Activated T-helper 1 cell treated with anti-CD3 and anti-CD28 coated beads, Interleukin-2, amount 50 U/mL, for 16 hours (primary cell): ENCODE results near the gene SYCP2.

Experiments used
- DNase-seq, 2 donors: peaks; one replicate each; pipeline ENCODE4 v3.0.0-alpha.2; 2020; ENCODE audit warnings: low read depth in 1 of 2, low spot score in 1 of 2

Gene SYCP2

DNA sequence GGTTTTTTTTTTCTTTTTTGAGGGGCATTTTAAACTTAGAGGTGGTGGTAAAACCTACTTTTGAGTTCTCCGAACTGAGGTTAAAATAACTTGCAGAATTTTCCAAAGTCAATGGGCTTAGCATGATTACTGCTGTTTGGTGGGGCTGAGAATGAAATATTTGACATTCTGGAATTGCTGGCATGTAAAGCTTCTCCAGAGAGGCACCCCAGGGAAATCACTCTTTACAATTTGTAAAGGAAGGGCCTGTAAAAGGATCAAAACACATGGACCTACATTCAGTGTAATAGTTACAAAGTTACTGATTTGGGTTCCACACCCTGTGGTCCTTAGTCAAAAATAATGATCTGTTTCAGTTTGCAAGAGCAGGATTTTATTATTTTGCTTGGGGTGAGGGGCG is 12.3 kb upstream of the SYCP2 start:
- DNase-seq, result no peak

DNA sequence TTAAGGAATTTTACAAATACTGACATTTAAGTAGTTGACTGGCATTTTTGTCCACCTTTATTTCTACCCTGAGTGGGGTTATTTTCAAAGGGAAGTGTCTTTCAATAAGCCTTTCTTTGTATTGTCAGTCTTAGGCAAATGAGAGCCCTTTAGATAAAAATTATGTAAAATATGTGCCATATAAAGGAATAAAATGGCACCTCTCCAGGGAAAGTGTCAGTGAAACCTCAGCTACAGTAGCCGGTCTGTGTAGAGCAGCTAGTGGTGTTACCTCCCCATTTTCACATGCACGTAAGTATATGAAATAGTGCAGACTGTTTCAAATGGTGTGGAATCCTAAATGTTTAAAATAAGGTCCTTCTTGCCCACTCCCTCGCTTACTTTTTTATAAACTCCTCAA is 11.7 kb upstream of the SYCP2 start:
- DNase-seq, result no peak

DNA sequence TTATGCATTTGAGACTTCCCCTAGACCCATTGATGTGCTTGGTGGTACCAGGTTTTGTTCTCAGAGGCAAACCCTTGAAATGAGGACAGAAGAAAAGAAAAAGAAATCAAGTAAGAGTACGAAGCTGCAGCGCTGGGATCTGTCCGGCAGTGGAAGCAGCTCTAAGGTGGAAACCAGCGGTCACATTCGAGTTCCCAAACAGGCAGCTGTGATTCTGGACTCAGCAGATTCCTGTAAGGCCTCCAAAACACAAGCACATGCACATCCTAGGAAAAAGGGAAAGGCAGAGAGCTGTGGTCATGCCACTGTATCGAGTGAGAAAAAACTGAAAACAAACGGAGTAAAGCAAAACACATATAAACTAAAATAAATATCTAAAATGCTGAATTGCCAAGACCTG is 11.3 kb upstream of the SYCP2 start:
- DNase-seq, result no peak

DNA sequence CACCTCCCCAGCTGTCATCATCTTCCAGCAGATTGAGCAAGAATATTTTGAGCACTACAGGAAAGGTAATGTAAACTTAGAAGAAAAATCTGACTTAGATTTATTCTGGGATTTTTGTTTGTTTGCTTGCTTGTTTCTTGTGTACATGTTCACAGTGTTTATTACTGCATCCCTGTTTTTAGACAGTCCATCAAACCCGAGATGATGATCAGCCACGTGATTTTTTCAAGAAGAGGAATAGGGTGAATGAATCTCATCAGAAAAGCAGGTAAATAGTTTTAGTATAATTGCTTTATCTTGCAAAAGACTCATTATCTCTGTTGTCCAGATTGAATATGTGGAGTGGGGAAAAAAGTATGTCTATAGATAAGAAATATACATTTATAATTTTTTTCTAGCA is 8.8 kb upstream of the SYCP2 start:
- DNase-seq, result no peak

DNA sequence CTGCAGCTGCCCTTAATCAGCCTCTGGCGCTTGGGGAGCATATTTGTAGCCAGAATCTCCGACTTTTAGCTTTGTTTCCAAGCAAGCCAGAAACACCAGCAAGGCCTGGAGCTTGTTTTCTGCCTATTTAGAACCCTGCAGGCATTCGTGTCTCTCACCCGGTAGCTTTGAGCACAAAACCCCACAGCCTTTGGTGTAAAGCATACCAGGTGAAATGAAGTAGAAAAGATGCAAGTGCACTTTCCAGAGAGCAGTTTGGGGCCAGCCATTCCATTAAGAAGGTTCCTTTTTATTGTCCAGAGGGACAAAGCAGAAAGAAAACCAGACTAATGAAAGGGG is 7.5 kb upstream of the SYCP2 start:
- no peak for DNase-seq

DNA sequence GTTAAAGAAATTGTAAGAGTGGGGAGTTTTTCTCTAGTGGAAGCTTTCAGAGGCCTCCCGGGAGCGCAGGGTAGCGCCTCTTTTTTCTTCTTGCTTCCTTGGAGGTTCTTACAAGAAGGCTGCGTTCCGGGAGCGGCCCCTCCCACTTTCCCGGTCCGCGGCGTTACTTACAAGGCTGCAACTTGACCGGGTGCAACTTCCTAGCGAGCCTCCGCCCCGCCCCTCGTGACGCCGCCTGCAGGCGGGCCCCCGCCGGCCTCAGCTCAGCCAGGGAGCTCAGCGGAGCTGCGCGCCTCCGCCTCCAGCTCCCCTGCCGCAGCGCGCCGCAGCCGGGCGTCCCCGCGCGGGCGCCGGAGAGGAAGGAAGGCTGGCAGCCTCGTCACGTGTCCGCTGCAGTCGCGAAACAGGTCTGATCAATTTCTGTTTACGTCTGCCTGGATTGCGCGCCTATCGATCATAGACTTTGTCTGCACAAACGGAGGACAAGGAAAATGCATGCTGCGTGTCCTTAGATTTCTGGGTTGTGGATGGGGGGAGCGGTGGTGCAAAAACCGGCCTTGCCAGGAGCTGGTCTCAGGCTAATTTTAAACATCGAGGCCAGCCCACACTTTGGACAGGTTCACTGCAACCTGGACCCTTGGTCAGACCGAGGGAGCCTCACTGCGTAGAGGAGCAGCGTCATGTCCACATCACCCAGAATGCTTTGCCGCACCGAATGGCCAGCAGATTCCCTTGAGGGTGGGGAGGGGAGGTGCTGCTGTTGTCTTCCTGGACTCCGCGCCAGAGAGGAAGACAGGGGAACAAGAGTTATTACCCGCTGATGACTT is 6.9 kb upstream of the SYCP2 start, which contains the start of the genes FAM217B and PPP1R3D:
TSS of gene FAM217B (plus strand) at position 261 of the 827 bp plus-strand sequence. CDS start 3,555 bp downstream, outside the sequence.
TSS of gene PPP1R3D (minus strand) at position 177 of the 827 bp plus-strand sequence. CDS start 374 bp downstream, outside the sequence.
- DNase-seq, result peak; percentile 74 to 83

DNA sequence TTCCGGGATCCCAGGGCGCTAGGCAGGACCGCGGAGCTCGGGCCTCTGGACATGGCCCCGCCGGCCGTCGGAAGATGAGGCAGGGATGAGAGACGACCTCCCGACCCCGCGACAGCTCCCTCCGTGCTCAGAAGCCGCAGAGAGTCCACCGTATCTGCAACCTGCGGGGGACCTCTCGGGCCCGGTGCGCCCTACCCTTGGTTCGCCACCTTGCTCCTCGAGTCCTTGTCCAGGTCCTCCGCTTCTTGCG is 6.4 kb upstream of the SYCP2 start:
- DNase-seq, result no peak

DNA sequence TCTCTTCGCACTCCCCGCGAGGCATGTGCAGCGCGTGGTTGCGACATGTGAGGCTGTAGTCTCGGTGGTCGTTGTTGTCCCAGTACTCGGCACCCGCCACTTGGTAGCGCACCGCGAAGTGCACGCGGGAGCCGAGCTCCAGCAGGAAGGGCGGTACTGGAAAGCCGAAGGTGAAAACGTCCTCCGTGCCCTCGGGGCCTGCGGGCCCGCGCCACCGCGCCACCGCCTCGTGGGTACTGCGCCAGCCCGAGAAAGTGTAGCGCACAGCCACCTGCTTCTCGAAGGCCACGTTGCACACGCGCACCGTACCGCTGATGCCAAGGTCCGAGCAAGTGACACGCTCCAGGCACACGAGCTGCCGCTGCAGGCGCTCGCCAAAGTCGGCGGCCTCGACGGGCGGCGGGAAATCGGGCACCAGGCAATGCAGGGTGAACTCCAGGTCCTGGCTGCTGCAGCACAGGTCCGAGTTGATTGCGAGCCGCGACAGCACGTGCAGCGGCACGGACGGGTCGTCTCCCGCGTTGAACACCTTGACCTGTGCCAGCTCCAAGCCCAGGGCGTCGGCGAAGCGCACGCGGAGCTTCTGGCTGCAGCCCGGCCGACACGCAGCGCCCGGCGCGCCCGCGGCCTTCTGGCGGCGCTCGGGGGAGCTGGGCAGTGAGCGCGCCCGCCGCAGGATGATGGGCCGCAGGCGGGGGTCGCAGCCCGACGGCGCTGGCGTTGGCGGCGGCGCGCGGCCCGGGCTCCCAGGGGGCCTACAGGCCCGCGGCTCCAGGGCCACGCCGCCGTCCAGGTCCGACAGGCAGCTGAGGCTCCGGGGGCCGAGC is 5.8 kb upstream of the SYCP2 start:
- DNase-seq, result no peak

DNA sequence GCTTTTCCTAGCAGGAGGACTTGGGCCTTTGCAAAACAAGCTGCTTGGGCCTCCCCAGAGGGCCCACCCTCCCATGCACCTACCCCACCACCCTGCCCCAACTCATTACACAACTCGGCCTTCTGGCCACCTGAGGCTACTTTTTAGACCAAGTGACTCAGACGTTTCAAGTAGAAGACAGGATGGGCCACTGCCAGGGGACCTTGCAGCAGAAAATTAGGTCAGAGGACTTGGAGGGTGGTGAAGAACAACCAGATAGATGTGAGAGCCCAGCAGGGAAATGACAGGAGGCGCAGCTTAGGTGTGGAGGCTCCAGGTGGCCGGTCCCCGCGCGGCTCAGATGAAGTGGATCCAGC is 5.2 kb upstream of the SYCP2 start:
- no peak for DNase-seq

DNA sequence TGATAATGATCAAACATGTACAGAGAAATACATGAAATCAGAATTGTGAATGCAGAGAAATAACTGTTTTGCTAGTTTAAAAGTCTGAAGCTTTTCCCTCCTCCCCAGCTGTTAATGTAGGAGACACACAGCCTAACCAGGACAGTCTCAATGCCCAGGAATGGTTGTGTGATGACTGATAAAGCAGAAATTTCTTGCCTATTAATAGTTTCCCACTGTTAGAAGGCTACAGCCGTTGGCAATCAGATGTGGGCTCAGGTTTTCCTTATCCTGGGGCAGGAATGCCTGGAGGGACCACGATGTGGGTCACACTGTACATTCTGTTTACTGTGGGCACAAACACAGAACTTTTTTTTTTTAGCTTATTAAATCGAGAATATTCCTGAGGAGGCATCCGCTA is 4.8 kb upstream of the SYCP2 start:
- no peak for DNase-seq

DNA sequence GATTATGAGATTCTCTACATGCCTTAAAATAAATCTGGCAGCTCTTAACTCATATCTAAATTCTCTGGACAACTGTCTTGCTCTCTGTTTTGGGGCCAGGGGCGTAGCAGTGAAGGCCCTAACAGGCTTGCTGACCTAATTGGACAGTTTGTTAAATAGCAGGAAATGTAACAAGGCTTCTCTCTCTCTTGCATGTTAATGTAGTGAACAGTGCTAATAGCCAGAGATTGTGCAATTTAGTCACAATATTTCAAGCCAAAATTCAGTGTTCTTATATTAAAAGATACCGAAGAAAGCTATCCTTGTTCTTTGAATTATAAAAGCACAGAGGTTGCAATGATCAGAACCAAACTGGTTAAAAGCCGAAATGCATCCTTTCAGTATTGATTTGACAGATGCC is 3.7 kb upstream of the SYCP2 start:
- DNase-seq, result no peak

DNA sequence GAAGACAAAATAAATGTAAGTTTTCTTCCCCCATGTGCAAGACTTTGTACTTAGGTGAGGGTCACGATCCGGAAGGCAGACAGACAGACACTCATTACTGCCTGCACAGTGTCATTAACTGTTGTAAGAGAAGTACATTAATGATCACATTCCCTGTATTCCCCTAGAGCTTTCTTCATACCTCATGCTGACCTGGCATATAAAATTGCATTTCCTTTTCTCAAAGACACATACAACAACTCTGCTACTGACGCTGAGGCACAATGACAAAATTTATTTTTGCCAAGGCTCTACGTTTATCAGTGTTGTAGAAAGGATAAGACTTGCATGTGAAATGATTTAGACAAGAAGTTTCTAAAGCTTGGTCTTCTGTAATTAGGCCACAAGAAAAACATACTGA is 3.0 kb upstream of the SYCP2 start:
- DNase-seq, result no peak

DNA sequence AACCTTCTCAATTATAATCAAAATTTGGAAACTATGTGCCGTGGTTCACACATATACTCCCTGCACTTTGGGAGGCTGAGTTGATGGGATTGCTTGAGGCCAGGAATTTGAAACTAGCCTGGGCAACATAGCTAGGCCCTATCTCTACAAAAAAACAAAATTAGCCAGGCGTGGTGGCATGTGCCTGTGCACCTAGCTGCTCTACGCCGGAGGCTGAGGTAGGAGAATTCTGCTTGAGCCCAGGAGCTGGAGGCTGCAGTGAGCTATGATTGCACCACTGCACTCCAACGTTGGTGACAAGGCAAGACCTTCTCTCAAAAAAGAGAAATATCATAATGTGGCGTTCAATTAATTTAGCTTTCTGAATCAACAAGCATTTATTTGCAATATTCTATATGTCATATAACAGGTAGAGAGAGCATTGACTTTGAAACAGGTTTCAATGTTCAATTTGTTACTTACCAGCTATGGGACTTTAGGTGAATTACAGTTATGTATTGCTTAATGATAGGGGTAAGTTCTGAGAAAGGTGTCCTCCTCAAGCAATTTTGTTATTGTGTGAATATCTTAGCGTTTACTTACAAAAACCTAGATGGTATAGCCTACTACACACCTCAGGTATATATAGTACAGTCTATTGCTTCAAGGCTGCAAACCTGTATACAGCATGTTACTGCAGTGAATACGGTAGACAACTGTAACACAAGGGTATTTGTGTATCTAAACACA is 2.2 kb upstream of the SYCP2 start:
- DNase-seq, result no peak

DNA sequence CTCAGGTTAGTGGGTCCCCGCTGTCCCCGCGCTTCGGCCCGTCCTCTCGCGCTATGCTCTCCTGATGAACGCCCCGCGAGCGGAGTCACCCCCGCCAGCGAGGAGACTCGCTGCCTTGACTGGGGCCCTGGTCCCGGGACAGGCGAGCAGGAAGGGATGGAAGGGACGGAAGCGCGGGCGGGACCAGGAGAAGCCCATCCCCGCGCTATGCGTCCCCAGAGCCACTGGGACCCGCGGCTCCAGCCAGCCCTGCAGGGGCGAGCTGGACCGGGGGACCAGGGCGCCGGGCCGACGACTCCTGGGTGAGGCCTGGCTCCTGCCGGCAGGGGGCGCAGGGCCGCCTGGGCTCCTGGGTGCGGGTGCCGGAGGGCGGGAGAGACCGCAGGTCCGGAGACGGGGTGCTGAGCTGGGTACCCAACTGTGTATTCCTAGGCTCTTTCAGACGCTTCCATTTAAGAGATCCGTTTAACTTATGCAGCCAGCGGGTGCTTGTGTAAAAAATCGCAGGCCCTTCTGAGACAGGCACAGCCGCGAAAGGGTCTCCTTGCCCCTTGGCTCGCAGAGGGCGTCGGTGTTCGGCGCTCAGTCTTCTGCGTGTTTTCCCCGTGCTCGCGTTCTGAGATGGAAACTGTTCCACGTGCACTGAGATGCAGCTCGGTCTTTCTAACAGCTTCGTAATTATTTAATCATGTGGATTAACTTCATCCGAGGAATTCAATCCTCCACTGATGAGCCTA is 580 bp upstream of the SYCP2 start:
- DNase-seq, result peak; percentile 62 to 73

DNA sequence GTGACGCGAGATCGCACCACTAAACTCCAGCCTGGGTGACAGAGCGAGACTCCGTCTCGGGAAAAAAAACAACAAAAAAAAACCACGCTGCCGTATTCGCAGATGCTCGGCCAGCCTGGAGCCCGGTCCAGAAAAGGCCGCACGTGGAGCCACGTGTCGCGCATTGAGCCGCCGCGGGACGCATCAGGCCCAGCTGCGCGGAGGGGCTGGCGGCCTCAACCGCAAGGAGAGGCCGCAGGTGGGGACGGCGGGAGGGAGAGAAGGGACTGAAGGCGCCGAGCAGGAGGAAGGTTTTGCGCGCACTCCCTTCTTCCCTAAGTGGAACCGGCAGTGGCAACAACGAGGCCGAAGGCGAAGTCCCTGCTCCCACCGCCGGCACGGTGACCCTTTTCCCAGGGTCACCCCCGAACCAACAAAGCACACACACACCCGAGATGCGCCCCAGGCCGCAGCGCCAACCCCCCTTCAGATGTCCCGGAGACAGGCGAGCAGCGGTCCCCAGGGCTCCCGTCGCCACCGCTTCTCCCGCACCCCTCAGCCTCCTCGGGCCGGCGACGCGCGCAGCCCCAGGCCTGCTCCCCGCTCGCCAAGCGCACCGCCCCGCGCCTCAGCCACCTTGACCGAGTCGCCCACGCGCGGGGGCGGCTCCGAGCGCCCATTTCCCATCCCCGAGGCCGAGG is 681 bp downstream of the SYCP2 start:
- no peak for DNase-seq

DNA sequence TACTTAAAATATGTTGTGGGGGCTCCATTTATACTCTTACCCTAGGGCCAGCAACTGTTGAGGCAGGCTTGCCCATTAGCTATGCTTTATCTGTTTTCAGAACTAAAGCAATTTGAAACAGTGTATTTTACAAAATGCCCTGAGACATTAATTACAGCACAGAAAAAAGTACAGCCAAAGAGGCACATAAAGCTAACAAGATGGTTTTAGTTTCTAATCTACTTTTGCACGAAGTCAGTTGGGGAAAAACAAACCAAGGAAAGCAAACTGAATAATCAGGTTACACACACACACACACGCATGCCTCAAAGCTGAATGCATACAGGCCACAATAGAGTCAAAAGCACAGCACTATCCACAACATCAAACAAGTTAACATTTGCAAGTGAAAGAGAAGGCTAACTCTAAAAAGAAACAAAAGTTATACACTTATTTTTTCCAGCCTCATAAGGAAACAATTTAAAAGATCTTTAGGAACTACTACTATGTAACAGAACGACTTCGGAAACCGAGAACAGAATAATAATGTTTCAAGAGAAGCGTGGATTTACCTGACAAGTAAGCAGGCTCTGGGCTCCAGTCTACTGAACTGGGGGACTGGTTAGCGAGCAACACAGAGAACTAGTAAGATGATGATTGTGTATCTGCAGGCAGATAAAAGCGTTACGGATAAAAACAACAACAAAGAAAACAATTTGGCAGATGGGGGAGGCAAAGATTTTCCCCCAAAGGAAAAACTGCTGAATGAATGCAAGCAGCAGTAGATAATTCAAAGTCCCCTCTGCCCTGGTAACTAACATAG is 1.7 kb downstream of the SYCP2 start:
- DNase-seq, result no peak

DNA sequence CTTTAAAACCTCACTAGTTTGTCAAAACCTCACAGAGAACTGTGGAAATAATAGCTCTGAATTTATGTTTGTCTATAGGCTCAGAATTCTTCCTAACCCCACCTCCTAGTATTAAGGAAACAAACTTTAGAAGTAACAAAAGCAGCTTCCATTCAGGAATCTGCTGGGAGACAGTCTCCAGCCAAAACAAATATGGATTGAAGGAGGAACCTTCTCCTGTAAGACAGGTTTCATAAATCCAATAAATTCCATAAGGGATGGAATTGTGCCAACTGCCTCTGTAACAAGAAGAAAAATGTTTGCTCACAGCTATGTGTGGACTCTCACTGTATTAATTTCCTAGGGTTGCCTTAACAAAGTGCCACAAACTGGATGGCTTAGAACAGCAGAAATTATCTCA is 7.5 kb downstream of the SYCP2 start:
- no peak for DNase-seq

DNA sequence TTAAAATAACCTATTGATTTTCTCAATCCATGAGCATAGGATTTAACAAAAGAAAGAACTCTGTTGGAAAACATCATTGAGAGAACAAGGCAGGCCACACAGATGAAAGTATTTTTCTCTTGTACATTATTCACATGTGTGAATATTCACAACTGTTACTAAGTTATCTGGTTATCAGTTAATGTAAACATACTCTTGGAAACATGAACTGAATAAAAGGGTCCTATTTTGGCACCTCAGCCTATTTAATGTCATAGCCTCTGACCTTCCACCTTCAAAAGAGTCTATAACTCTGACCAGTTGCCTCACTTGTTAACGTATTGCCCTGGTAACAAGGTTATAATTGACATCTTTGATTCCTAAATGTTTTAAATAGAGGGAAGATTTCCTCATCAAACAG is 8.1 kb downstream of the SYCP2 start:
- DNase-seq, result no peak

DNA sequence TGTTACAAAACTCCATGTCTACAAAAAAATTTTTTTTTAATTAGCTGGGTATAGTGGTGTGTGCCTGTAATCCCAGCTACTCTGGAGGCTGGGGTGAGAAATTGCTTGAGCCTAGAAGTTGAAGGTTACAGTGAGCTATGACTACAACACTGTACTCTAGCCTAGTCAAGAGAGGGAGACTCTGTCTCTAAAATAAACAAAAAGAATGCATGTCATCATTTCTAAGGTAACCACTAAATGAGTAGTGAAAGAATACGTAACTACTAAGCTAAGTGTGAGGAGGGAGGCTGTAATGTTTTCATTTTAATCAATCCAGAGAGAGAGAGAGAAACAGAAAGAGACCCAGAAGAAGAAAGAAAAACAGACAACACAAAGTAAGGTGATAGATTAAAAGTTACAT is 9.9 kb downstream of the SYCP2 start:
- DNase-seq, result no peak

DNA sequence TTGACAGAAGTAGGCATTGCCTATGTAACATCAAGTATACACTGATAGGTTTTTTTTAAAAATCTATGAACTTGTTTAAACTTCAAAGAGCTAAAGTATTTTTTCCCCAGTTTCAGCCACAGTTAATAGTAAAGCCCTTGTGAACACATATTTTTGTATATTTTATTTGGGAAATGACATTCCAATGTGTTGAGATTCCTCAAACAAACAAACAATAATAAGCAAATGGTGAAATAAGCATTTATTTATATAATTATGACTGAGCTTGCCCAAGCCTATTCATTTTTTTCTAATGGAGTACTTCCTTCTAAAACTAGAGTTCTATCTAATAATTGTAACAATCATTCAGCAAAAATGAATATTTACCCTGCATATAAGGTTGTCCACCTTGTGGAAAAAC is 12.5 kb downstream of the SYCP2 start:
- DNase-seq, result no peak
